ENCODE data around the gene PI4K2B.

DNA sequence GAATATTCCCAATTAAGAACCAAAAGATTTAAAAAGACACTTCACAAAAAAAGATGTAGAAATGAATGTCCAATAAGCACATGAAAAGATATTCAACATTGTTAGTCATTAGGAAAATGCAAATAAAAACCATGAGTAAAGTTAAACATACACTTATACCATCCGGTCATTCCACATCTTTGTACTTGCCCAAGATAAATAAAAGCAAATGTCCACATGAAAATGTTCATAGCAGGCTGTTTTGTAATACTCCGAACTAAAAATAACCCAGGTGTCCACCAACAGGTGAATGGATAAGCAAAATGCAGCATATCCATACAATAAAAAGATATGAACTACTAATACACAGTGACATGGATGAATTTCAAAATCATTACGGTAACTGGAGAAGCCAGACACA, 50.1 kb downstream of the PI4K2B start:
- no peak for TF ChIP-seq CTCF (IDR thresholded peaks at IDR 0.05)
- TF ChIP-seq POLR2A (IDR thresholded peaks at IDR 0.05) = no peak
